ENCODE results near the gene INCA1.

GRCh38 chr17:5034063-5034462, 36.7 kb upstream of the INCA1 start:
- TF ChIP-seq FLYWCH1 (CRISPR knock-in tag; IDR thresholded peaks at IDR 0.05) (no peak), PRDM10 (CRISPR knock-in tag; IDR thresholded peaks at IDR 0.05; ENCODE audit: low read depth) (no peak), CCDC6 (CRISPR knock-in tag; IDR thresholded peaks at IDR 0.05) (no peak), ATF2 (CRISPR knock-in tag; IDR thresholded peaks at IDR 0.05) (no peak), TCF12 (IDR thresholded peaks at IDR 0.05) (no peak), TCF12 (CRISPR knock-in tag; IDR thresholded peaks at IDR 0.05) (no peak)
- TF ChIP-seq, protein P1, sequence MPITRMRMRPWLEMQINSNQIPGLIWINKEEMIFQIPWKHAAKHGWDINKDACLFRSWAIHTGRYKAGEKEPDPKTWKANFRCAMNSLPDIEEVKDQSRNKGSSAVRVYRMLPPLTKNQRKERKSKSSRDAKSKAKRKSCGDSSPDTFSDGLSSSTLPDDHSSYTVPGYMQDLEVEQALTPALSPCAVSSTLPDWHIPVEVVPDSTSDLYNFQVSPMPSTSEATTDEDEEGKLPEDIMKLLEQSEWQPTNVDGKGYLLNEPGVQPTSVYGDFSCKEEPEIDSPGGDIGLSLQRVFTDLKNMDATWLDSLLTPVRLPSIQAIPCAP (CRISPR knock-in tag; IDR thresholded peaks at IDR 0.05; ENCODE audit: low read depth): no peak
- TF ChIP-seq, protein P2, sequence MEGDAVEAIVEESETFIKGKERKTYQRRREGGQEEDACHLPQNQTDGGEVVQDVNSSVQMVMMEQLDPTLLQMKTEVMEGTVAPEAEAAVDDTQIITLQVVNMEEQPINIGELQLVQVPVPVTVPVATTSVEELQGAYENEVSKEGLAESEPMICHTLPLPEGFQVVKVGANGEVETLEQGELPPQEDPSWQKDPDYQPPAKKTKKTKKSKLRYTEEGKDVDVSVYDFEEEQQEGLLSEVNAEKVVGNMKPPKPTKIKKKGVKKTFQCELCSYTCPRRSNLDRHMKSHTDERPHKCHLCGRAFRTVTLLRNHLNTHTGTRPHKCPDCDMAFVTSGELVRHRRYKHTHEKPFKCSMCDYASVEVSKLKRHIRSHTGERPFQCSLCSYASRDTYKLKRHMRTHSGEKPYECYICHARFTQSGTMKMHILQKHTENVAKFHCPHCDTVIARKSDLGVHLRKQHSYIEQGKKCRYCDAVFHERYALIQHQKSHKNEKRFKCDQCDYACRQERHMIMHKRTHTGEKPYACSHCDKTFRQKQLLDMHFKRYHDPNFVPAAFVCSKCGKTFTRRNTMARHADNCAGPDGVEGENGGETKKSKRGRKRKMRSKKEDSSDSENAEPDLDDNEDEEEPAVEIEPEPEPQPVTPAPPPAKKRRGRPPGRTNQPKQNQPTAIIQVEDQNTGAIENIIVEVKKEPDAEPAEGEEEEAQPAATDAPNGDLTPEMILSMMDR (CRISPR knock-in tag; IDR thresholded peaks at IDR 0.05): no peak

Measured in HepG2 (cell line).